Activated T-cell treated with anti-CD3 and anti-CD28 coated beads, Interleukin-2, amount 50 U/mL, for 48 hours (primary cell): ENCODE data around the gene NRG2.

Source experiments
- DNase-seq, 2 experiments: peaks; one replicate each; pipeline ENCODE4 v3.0.0-alpha.2; 2020

NRG2 gene

GRCh38 chr5:140042643-140043507, at the start of gene NRG2:
Gene NRG2, minus strand, starts transcription at chr5:140043299.
- peak; percentile 52 to 62 for DNase-seq

DNA sequence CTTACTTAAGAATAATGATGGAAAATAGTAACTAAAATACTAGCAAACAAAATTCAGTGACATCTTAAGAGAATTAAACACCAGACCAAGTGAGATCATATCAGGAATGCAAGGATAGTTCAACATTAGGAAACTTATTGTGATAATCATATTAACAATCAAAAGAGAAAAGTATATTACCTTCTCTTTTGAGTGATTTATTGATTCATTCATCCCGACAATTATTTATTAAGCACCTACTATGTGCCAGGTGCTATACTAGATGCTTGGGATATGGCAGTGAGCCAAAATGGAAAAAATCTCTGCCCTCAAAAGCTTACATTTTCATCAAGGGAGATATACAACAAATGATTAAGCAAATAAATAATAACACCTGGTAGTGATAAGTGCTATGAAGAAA, 47.2 kb upstream of the NRG2 start:
- DNase-seq: no peak

- DNase-seq: no peak
These were observed 41.4 kb upstream of the NRG2 start for GRCh38 chr5:140084541-140084940.

DNA sequence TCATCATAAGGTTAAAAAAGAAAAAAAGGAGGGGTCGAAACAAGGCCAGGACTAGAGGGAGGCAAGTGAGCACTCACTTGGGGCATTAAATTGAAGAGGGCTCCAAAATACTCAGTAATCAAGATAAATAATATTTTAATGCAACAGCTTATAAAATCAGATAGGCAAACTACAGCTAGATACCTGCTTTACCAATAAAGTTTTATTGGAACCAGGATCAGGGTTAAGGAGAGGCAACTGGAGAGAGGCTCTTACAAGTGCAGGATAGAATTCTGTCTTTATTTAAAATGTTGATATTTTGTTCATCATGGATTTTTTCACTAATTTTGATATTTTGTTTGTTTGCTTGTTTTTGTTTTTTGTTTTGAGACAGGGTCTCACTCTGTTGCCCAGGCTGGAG, 40.6 kb upstream of the NRG2 start:
- DNase-seq: no peak

GRCh38 chr5:140083120-140083519, 40.0 kb upstream of the NRG2 start:
- no peak for DNase-seq

DNA sequence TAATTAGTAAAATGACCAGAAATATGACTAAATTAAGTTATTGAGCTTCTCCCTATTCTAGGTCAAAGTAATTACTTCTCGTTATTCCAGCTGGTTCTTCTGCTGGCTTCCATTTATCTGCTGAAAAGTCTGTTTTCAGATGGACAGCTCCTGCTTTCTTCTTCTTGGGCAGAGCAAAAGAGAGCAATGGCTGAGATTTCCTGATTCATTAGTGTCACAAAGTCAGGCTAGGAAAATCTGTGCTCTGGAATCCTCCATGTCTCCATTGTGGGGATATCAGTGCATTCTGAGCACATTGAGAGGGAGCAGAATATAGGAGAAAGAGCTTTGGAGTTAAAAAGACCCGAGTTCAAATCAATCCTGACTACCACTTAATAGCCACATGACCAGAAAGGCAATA, 33.7 kb upstream of the NRG2 start:
- no peak for DNase-seq

DNA sequence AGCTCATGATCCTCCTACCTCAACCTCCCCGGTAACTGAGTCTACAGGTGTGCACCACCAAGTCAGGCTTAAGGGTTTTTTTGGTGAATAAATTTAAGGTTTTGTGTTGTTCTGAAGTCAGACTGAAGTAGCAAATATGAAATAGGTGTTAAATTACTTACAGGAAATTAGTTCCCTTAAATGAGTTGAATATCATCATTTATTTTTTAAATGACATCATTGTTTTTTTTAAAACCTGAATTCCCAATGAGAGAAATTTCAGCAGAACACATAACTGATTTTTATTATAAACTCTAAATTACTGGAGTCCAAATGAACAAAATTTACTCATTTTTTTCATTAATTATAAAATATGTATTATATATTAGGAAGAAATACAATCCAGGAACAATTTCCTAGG, 33.0 kb upstream of the NRG2 start:
- DNase-seq: no peak

- DNase-seq: no peak
These were observed 32.3 kb upstream of the NRG2 start for GRCh38 chr5:140075371-140075770.

DNA sequence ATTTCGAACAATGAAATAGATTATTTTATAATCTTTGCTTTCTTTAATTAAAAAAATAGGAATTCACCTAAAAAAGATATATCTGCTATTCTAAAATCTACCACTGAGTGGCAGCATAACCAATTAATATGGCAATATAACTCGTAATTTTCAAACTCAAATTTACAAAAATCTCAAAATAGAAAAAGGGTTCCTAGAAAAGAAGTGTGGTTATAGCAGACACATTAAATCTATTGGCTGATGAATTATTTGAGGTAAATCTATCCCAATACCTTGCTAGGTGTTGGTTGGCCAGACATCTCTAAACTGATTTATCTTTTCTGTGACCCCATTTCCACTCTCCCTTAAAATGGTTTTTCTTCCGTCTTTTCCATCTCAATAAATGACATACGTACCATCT, 30.2 kb upstream of the NRG2 start:
- no peak for DNase-seq

- DNase-seq: no peak
These were observed 29.7 kb upstream of the NRG2 start for GRCh38 chr5:140072812-140073211.

- no peak for DNase-seq
These were observed 17.7 kb upstream of the NRG2 start for GRCh38 chr5:140060816-140061215.

- no peak for DNase-seq
These were observed 15.3 kb upstream of the NRG2 start for GRCh38 chr5:140058212-140058932.

GRCh38 chr5:140056880-140057279, 13.8 kb upstream of the NRG2 start:
- DNase-seq: no peak

GRCh38 chr5:140055152-140055551, 12.1 kb upstream of the NRG2 start:
- no peak for DNase-seq

GRCh38 chr5:140054086-140054689, 11.1 kb upstream of the NRG2 start:
- no peak for DNase-seq

GRCh38 chr5:140051950-140052349, 8.9 kb upstream of the NRG2 start:
- DNase-seq: no peak

- no peak for DNase-seq
These were observed 6.6 kb upstream of the NRG2 start for GRCh38 chr5:140049713-140050112.

- DNase-seq: no peak
These were observed 6.1 kb upstream of the NRG2 start for GRCh38 chr5:140049205-140049604.

- DNase-seq: no peak
These were observed 942 bp upstream of the NRG2 start for GRCh38 chr5:140044041-140044440.

DNA sequence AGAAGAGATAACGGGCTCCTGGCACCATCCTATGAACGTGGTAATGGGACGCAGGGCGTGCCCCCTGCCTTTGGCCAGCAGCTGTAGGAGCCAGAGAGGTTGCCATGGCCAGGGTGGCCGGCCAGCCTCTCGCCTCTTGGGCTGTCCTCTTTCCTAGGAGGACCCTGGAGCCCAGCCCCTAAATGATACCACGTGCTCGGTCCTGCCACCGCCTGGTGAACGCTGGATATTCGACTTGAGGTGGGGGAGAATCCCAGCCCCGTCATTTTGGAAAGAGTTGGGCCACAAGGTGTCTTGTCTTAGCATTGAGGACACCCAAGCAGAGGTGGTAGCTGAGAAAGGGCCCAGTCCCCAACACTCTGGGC, 391 bp upstream of the NRG2 start:
- peak; percentile 33 to 38 for DNase-seq

DNA sequence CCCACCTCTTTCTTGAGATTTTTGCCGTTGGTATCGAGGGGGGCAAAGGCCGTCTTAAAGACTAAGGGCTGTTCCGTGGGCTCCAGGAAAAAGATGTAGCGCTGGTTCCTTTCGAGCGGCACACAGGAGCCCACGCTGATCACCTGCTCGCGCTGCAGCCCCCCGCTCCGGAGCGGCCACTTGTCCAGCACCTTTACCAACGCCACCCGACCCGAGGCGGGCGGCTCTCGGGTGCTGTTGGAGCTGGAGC, 781 bp downstream of the NRG2 start:
- DNase-seq: no peak

- DNase-seq: peak in 1 of 2 experiments; percentile 21
These were observed 1.4 kb downstream of the NRG2 start for GRCh38 chr5:140041492-140042392.

DNA sequence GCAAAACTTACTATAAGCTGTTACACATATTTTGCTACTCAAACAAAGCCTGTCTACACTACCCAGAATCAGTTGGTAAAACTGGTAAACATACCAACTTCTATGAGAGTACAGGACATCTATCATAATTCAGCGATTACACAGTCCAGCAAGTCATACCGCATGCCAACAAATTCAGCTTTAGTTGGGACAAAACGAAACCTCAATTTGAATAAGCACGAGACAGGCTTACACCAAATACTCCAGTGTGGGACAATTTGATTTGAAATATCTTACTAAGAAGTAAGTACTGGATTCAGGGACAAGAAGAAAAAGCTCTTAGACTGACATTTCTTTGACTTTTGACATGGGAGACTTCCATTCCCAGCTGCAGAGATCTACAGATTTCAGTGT, 2.0 kb downstream of the NRG2 start:
- DNase-seq: no peak
